RCC 7860 (cell line): ENCODE measurements around the gene DLX2.
"Not testable (repeated sequence)": the region's sequence is repeated elsewhere in the genome, so short reads cannot be mapped to it uniquely, and the experiment has no call there.

Experiments
- DNase-seq: peaks from one replicate; pipeline ENCODE4 v3.0.0-alpha.2; 2015; ENCODE audit warnings: low spot score
- FAIRE-seq: peaks from 2 replicates; lab custom pipeline; 2012; peaks lifted over from hg19 to GRCh38; lab: Jason Lieb, UNC

The DLX2 gene

DNA sequence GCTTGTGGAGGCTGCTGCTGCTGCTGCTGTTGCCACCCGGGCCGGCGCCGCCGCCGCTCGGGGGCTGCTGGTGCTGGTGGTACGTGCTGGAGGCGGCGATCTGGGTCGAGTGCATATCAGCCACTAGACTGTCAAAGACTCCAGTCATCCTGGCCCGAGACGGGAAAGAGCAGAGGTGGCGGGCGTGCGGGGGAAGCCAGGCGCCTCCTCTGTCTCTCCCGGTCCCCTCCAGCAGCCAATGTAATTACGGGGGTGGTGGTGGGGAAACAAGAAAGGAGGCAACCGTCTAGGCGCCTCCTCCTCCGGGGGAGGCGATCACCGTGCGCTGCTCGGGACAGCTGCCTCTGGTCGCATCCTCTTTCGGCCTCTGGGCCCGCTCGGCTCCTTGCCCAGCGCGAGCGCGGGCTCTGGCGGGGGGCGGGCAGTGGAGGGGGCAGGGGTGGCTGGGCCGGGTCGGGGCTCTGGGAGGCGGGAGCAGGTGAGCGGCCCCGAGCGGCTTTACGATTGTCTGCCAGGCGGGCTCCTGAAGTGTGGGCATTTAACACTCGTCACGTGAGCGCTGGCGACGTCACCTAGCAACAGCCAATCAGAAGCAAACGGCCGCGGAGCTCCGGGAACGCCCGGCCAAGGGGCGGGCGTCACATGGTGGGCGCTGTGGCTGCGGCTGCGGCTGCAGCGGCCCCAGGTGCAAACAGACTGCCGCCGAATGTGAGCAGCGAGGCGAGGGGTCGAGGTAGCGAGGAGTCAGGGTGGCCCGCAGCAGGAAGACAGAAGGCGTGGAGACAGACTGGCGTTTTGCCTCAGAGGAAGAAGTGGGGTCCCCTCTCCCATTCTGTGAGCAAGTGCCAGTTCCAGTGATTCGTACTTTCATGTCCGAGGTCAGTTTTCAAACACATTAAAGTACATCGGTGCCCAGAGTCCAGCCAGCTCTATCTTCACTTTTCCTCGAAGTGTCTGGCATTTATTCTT, at the start of gene DLX2:
DLX2 (minus strand) TSS at position 510 of the 969 bp plus-strand sequence; CDS start at position 148, 362 bp downstream.
- no peak for FAIRE-seq

DNA sequence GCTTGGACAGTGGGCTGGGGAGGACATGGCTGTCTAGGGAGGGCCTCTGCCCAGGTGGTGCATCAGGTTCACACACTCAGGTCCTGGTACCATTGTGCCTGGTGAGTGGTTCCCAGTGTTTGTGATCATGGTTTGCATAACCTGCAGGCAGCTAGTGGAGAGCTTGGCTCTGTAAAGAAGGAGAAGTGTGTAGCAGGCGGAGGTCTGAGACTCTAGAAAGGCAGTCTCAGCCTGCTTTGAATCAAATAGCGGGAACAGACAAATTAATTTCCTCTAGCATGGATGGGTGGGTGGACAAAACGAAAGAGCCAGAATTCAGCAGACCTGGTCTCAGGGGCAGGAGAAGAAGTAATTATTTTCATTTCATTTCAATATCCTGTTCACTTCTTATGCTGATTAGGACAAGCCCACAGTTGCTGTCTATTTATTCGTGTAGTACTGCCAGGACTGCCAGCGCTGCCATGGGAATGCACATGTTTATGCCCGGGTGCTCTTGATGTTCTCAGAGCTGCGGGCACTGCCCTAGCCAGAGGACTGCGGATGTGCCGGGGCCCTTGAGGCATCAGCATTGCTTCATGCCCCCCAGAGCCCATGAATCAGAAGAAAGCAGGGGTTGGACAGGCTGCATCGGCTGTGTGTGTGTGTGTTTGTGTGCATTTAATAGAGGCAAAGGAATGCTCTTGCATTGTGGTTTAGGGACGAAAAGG, 45.4 kb upstream of the DLX2 start:
- no peak for DNase-seq
- FAIRE-seq, result no peak

More for the DNA sequence above, at the start of gene DLX2:
- DNase-seq, result peak; percentile 89

- FAIRE-seq (no peak), DNase-seq (no peak)
Observed at GRCh38 chr2:172143817-172144216, 41.1 kb upstream of the DLX2 start.

DNA sequence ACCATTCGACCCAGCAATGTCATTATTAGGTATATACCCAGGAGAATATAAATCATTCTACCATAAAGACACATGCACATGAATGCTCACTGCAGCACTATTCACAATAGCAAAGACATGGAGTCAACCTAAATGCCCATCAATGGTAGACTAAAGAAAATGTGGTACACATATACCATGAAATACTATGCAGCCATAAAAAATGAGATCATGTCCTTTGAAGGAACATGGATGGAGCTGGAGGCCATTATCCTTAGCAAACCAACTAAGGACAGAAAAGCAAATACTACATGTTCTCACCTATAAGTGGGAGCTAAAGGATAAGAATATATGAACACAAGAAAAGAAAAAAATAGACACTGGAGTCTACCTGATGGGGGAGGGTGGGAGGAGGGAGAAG, 36.0 kb upstream of the DLX2 start:
- FAIRE-seq, DNase-seq: not testable (repeated sequence)

- DNase-seq, result no peak
- no peak for FAIRE-seq
Observed at GRCh38 chr2:172137943-172138342, 35.2 kb upstream of the DLX2 start.

DNA sequence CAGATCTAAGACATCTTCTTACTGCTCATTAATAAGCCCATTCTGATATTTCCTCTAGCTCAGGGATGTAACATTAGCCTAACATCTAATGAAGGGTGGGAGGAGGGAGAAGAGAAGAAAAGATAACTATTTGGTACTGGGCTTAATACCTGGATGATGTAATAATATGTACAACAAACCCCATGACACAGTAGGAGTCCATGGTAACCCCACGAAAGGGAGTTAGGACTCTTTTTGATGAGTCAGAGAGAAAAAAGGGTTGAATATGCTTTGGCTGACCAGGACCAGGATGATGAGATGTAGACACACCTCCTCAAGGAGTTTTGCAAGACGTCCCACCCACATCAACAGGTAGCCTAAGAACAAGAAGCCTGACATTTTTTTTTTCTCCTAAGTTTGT, 34.4 kb upstream of the DLX2 start:
- no peak for DNase-seq
- FAIRE-seq, result no peak

GRCh38 chr2:172135446-172135845, 32.7 kb upstream of the DLX2 start:
- DNase-seq, result no peak
- no peak for FAIRE-seq

GRCh38 chr2:172134270-172134669, 31.6 kb upstream of the DLX2 start:
- DNase-seq (no peak), FAIRE-seq (no peak)

- FAIRE-seq (no peak), DNase-seq (no peak)
Observed at GRCh38 chr2:172131713-172132555, 29.2 kb upstream of the DLX2 start.

DNA sequence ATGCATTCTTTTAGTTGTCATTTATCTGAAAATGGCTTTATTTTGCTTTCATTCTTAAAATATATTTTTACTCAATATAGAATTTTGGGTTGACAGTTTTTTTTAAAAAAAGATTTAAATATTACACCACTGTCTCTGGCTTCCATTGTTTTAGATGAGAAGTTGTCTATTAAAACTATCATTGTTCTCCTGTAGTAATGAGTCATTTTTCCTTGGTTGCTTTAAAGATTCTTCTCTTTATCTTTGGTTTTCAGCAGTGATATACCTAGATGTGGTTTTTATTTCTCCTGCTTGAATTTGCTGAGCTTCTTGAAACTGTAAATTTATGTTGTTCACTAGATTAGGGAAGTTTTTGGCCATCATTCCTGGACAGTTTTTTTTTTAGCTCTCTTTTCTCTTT, 26.7 kb upstream of the DLX2 start:
- DNase-seq, result no peak
- FAIRE-seq, result no peak

- no peak for FAIRE-seq
- no peak for DNase-seq
Observed at GRCh38 chr2:172128484-172128883, 25.8 kb upstream of the DLX2 start.

DNA sequence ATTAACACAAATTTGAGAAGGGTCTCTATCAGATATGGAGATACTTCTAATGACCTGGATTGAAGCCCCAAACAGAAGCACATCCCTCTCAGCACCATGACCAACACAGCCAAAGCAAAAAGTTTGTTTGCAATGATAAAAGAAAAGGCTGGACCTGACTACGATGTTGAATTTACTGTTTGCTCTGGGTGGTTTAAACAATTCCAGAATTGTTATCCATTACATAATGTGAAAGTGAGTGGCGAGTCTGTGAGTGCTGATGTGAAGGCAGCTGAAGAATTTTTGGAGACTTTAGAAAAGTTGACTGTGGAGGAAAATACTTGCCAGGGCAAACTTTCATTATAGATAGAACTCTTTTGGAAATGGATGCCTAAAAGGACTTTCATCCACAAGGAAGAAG, 17.4 kb upstream of the DLX2 start:
- DNase-seq (no peak), FAIRE-seq (no peak)

DNA sequence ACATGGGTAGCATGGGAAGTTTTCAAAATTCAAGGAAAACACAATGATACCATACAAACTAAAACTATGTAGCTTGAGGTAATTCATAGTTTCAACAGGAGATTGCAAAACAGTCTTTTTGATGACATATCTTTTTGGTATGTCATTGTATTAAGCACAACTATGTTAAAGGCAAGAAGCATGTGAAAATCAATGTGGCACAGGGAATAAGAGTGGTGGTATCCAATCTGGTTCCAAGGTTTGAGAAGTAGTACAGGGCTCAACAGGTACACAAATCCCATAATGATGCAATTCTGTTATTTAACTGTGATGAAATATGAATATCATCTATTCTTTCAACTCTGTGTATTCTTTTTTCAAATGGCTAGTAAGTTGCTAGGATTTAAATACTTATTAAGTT, 16.4 kb upstream of the DLX2 start:
- peak; percentile 37 for DNase-seq
- FAIRE-seq, result no peak

DNA sequence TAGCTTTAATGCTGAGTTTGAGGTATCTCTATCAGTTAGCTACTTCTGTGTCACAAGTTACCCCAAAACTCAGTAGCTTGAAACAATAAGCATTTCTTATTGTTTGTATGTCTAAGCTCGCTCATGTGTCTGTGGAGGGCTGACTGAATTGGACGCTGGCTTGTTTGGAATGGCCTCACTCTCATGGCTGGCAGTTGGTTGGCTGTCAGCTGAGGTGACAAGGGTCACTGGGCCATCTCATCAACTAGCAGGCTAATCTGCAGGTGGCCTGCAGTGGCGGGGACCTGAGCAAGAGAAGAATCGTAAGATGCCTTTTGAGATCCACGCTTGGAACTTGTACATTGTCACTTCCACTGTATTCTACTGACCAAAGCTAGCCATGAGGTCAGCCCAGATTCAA, 13.4 kb upstream of the DLX2 start:
- FAIRE-seq (no peak), DNase-seq (no peak)

GRCh38 chr2:172114579-172114978, 11.9 kb upstream of the DLX2 start:
- DNase-seq (no peak), FAIRE-seq (no peak)

- FAIRE-seq, result not testable (repeated sequence)
Observed at GRCh38 chr2:172114176-172114575, 11.5 kb upstream of the DLX2 start.

GRCh38 chr2:172113617-172114016, 10.9 kb upstream of the DLX2 start:
- peak; percentile 41 for FAIRE-seq
- peak; percentile 52 for DNase-seq

More at GRCh38 chr2:172114176-172114575, 11.5 kb upstream of the DLX2 start:
- DNase-seq, result not testable (repeated sequence)

GRCh38 chr2:172109988-172110811, 7.5 kb upstream of the DLX2 start:
- no peak for FAIRE-seq
- DNase-seq, result no peak

DNA sequence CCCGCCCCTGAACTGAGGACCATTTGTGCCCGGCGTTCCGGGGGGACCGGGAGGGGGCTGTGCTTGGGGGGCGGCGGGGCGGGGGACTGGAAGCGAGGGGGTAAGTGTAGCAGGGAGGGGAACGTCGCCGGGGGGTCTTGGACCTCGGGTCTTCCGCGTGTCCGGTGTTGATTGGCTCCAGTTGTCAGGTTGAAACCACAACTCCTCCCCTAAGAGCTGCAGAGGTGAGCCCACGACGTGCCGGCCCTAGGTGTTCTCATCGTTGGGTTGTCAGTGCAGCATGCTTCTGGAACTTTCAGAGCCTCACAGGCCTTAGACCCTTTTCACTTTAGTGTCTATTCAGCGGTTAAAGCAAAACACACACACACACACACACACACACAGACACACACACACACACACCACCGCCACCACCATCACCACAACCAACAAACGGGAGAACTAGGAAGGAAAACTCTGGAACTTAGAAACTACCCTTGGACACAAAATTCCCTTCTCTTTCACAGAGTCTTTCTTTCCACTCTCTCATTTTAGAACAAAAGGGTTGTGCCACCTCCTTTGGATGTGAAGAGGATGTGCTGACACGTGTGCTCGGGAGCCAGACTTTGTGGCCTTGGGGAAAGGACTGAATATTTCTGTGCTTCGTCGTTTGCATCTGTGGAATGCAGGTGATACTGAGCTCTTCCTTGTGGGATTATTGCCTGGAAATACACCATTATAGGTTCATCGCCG, 6.7 kb upstream of the DLX2 start:
- FAIRE-seq (no peak), DNase-seq (no peak)
